ENCODE results near the gene FERMT2.
A peak's percentile ranks its signal among the peaks of the same experiment; 100 is the strongest.

Gene FERMT2

GRCh38 chr14:52898496-52898895 is 52.4 kb downstream of the FERMT2 start:
- peaks cover 32% of the 10 kb centered on the region for H3K4me1 ChIP-seq (ENCODE audit: insufficient read depth, low read length, poor library complexity, severe bottlenecking)
- H3K27me3 ChIP-seq (ENCODE audit: insufficient read depth, low read length, poor library complexity, severe bottlenecking), result no peaks in the 10 kb centered on the region
- H3K9me3 ChIP-seq (ENCODE audit: insufficient read depth, low read depth, low read length), result no peaks in the 10 kb centered on the region
- no peaks in the 10 kb centered on the region for H3K9me2 ChIP-seq (replicated peaks; ENCODE audit: low read depth, low read length)
- H3K4me3 ChIP-seq (ENCODE audit: low read length, poor library complexity, severe bottlenecking), result no peak overlapping the region
- TF ChIP-seq CTCF (conservative IDR thresholded peaks at IDR 0.05; ENCODE audit: low read length) (no peak), EZH2phosphoT487 (IDR thresholded peaks at IDR 0.05; ENCODE audit: borderline replicate concordance) (no peak)
- H3K79me2 ChIP-seq (ENCODE audit: insufficient read depth, low read length), result no peaks in the 10 kb centered on the region
- H4K20me1 ChIP-seq (ENCODE audit: insufficient read depth, low read length, poor library complexity, severe bottlenecking), result no peaks in the 10 kb centered on the region
- H2AFZ ChIP-seq (ENCODE audit: low read length), result no peak overlapping the region
- H3K36me3 ChIP-seq (ENCODE audit: insufficient read depth, low read length), result no peaks in the 10 kb centered on the region
- no peak overlapping the region for H3K4me2 ChIP-seq (ENCODE audit: low read depth, low read length, poor library complexity, severe bottlenecking)
- H3F3A ChIP-seq (ENCODE audit: low read depth), result no peaks in the 10 kb centered on the region
- no peak overlapping the region for H3K9ac ChIP-seq (ENCODE audit: low read depth, low read length, poor library complexity, severe bottlenecking)

GRCh38 chr14:52895000-52895399 is 55.9 kb downstream of the FERMT2 start:
- Histone ChIP-seq H3F3A (ENCODE audit: low read depth) (no peaks in the 10 kb centered on the region), H4K20me1 (ENCODE audit: insufficient read depth, low read length, poor library complexity, severe bottlenecking) (no peaks in the 10 kb centered on the region), H2AFZ (ENCODE audit: low read length) (no peak overlapping the region), H3K36me3 (ENCODE audit: insufficient read depth, low read length) (no peaks in the 10 kb centered on the region), H3K4me3 (ENCODE audit: low read length, poor library complexity, severe bottlenecking) (peak overlapping the region; percentile 35), H3K9me3 (ENCODE audit: insufficient read depth, low read depth, low read length) (no peaks in the 10 kb centered on the region), H3K9me2 (replicated peaks; ENCODE audit: low read depth, low read length) (no peaks in the 10 kb centered on the region), H3K9ac (ENCODE audit: low read depth, low read length, poor library complexity, severe bottlenecking) (peak overlapping the region; percentile 33), H3K27me3 (ENCODE audit: insufficient read depth, low read length, poor library complexity, severe bottlenecking) (no peaks in the 10 kb centered on the region), H3K4me2 (ENCODE audit: low read depth, low read length, poor library complexity, severe bottlenecking) (peak overlapping the region; percentile 49), H3K79me2 (ENCODE audit: insufficient read depth, low read length) (no peaks in the 10 kb centered on the region), H3K4me1 (ENCODE audit: insufficient read depth, low read length, poor library complexity, severe bottlenecking) (peaks cover 27% of the 10 kb centered on the region)
- TF ChIP-seq EZH2phosphoT487 (IDR thresholded peaks at IDR 0.05; ENCODE audit: borderline replicate concordance), result no peak
- no peak for TF ChIP-seq CTCF (conservative IDR thresholded peaks at IDR 0.05; ENCODE audit: low read length)

GRCh38 chr14:52891800-52892199 is 59.0 kb downstream of the FERMT2 start:
- no peaks in the 10 kb centered on the region for H3K9me3 ChIP-seq (ENCODE audit: insufficient read depth, low read depth, low read length)
- no peaks in the 10 kb centered on the region for H3F3A ChIP-seq (ENCODE audit: low read depth)
- no peak overlapping the region for H3K4me3 ChIP-seq (ENCODE audit: low read length, poor library complexity, severe bottlenecking)
- H3K36me3 ChIP-seq (ENCODE audit: insufficient read depth, low read length), result no peaks in the 10 kb centered on the region
- no peak for TF ChIP-seq EZH2phosphoT487 (IDR thresholded peaks at IDR 0.05; ENCODE audit: borderline replicate concordance)
- TF ChIP-seq CTCF (conservative IDR thresholded peaks at IDR 0.05; ENCODE audit: low read length), result no peak
- no peak overlapping the region for H3K9ac ChIP-seq (ENCODE audit: low read depth, low read length, poor library complexity, severe bottlenecking)
- no peaks in the 10 kb centered on the region for H3K9me2 ChIP-seq (replicated peaks; ENCODE audit: low read depth, low read length)
- no peak overlapping the region for H2AFZ ChIP-seq (ENCODE audit: low read length)
- H4K20me1 ChIP-seq (ENCODE audit: insufficient read depth, low read length, poor library complexity, severe bottlenecking), result no peaks in the 10 kb centered on the region
- no peak overlapping the region for H3K4me2 ChIP-seq (ENCODE audit: low read depth, low read length, poor library complexity, severe bottlenecking)
- H3K4me1 ChIP-seq (ENCODE audit: insufficient read depth, low read length, poor library complexity, severe bottlenecking), result peaks cover 38% of the 10 kb centered on the region
- H3K79me2 ChIP-seq (ENCODE audit: insufficient read depth, low read length), result no peaks in the 10 kb centered on the region
- no peaks in the 10 kb centered on the region for H3K27me3 ChIP-seq (ENCODE audit: insufficient read depth, low read length, poor library complexity, severe bottlenecking)
